Esophagus (tissue), 2 donors: ENCODE measurements around the gene NME5. TPM values are rescaled to one million over a fixed set of nuclear protein-coding genes. Genes with fewer than 3 reads are reported as not detected.

Experiments
- H3K27ac ChIP-seq, 2 donors: one replicate each; pipeline ENCODE4 v1.5.1; 2013; ENCODE audit warnings: low read depth in 2 of 2, mild to moderate bottlenecking in 2 of 2, inconsistent platforms in 1 of 2, low read length in 1 of 2, moderate library complexity in 1 of 2
- H3K27me3 ChIP-seq, 2 donors: one replicate each; pipeline ENCODE4 v1.6.1; 2013; ENCODE audit warnings: low read length in 2 of 2, control low read depth in 1 of 2, mild to moderate bottlenecking in 1 of 2; ENCODE audit not compliant: insufficient read depth in 2 of 2, control insufficient read depth in 1 of 2
- H3K36me3 ChIP-seq, 2 donors: one replicate each; pipeline ENCODE4 v1.6.1; 2013; ENCODE audit warnings: low read length in 1 of 2; ENCODE audit not compliant: control insufficient read depth in 2 of 2, insufficient read depth in 2 of 2
- H3K4me1 ChIP-seq, 2 donors: one replicate each; pipeline ENCODE4 v1.6.1; 2013; ENCODE audit warnings: low read length in 1 of 2; ENCODE audit not compliant: control insufficient read depth in 2 of 2, insufficient read depth in 2 of 2
- H3K4me3 ChIP-seq, 2 donors: one replicate each; pipeline ENCODE4 v1.5.1; 2013; ENCODE audit warnings: low read length in 2 of 2, mild to moderate bottlenecking in 2 of 2, low read depth in 1 of 2, moderate library complexity in 1 of 2
- H3K9me3 ChIP-seq, 2 donors: one replicate each; pipeline ENCODE4 v1.6.1; 2013; ENCODE audit warnings: mild to moderate bottlenecking in 2 of 2, low read depth in 1 of 2, low read length in 1 of 2, moderate library complexity in 1 of 2; ENCODE audit not compliant: control insufficient read depth in 2 of 2, insufficient read depth in 1 of 2
- WGBS, 2 donors: extraction: QIAGEN DNeasy Blood & Tissue Kit; methylation state at CpG; one replicate each; pipeline ENCODE4 v1.1.7; 2013; 5-methylcytosine and 5-hydroxymethylcytosine counted together
- polyA plus RNA-seq, 2 donors: library from polyadenylated mRNA; stranded (reverse); fragments of 200-250 nt; gene quantifications; one replicate each; pipeline ENCODE4 v1.2.3, GENCODE V29; 2013
- donor health status: healthy with polysubstance abuse.
- donor health status: Bipolar disorder and iron deficiency.

Gene NME5
- polyA plus RNA-seq, 2 donors: 0.39 to 0.90 TPM

GRCh38 chr5:138110266-138110963 lies 28.8 kb downstream of the NME5 start:
- WGBS, 2 donors: 51 to 62% methylated on average over 4 of the region's 4 CpGs
- no peak overlapping the region for H3K4me3 ChIP-seq
- H3K27me3 ChIP-seq: no peaks in the 10 kb centered on the region
- no peak overlapping the region for H3K27ac ChIP-seq
- H3K4me1 ChIP-seq: no peaks in the 10 kb centered on the region
- H3K9me3 ChIP-seq: no peaks in the 10 kb centered on the region
- no peaks in the 10 kb centered on the region for H3K36me3 ChIP-seq

- no peaks in the 10 kb centered on the region for H3K36me3 ChIP-seq
- H3K4me1 ChIP-seq: no peaks in the 10 kb centered on the region
- H3K27ac ChIP-seq: no peak overlapping the region
- no peaks in the 10 kb centered on the region for H3K27me3 ChIP-seq
- 84 to 89% methylated on average over 1 of the region's 1 CpG for WGBS, 2 donors
- H3K4me3 ChIP-seq: no peak overlapping the region
- no peaks in the 10 kb centered on the region for H3K9me3 ChIP-seq
These were observed 29.6 kb downstream of the NME5 start for GRCh38 chr5:138109463-138110265.

- WGBS, 2 donors: 44 to 49% methylated on average over 1 of the region's 1 CpG
- H3K4me1 ChIP-seq: no peaks in the 10 kb centered on the region
- H3K27me3 ChIP-seq: no peaks in the 10 kb centered on the region
- H3K4me3 ChIP-seq: no peak overlapping the region
- H3K36me3 ChIP-seq: no peaks in the 10 kb centered on the region
- H3K9me3 ChIP-seq: no peaks in the 10 kb centered on the region
- H3K27ac ChIP-seq: no peak overlapping the region
These were observed 32.0 kb downstream of the NME5 start for GRCh38 chr5:138107213-138107612.

GRCh38 chr5:138105709-138106108 lies 33.5 kb downstream of the NME5 start:
- no peak overlapping the region for H3K4me3 ChIP-seq
- no peaks in the 10 kb centered on the region for H3K36me3 ChIP-seq
- H3K27me3 ChIP-seq: no peaks in the 10 kb centered on the region
- WGBS, 2 donors: 91% methylated on average over 6 of the region's 6 CpGs
- no peak overlapping the region for H3K27ac ChIP-seq
- H3K4me1 ChIP-seq: no peaks in the 10 kb centered on the region
- no peaks in the 10 kb centered on the region for H3K9me3 ChIP-seq

- Histone ChIP-seq H3K27me3 (no peaks in the 10 kb centered on the region), H3K4me3 (no peak overlapping the region), H3K36me3 (no peaks in the 10 kb centered on the region), H3K9me3 (no peaks in the 10 kb centered on the region), H3K27ac (no peak overlapping the region), H3K4me1 (no peaks in the 10 kb centered on the region)
- WGBS, 2 donors: 22 to 31% methylated on average over 3 of the region's 3 CpGs
These were observed 36.0 kb downstream of the NME5 start for GRCh38 chr5:138103319-138103637.

GRCh38 chr5:138102454-138103318 lies 36.5 kb downstream of the NME5 start:
- Histone ChIP-seq H3K9me3 (no peaks in the 10 kb centered on the region), H3K27me3 (no peaks in the 10 kb centered on the region), H3K4me1 (no peaks in the 10 kb centered on the region), H3K27ac (no peak overlapping the region), H3K4me3 (no peak overlapping the region), H3K36me3 (no peaks in the 10 kb centered on the region)
- WGBS, 2 donors: 58 to 65% methylated on average over 7 of the region's 7 CpGs

GRCh38 chr5:138096997-138097828 lies 42.0 kb downstream of the NME5 start:
- Histone ChIP-seq H3K4me3 (no peak overlapping the region), H3K36me3 (no peaks in the 10 kb centered on the region), H3K27me3 (no peaks in the 10 kb centered on the region), H3K9me3 (no peaks in the 10 kb centered on the region), H3K4me1 (no peaks in the 10 kb centered on the region), H3K27ac (no peak overlapping the region)
- WGBS, 2 donors: 89 to 91% methylated on average over 11 of the region's 11 CpGs

GRCh38 chr5:138096363-138096762 lies 42.9 kb downstream of the NME5 start:
- H3K27me3 ChIP-seq: no peaks in the 10 kb centered on the region
- WGBS, 2 donors: 82 to 89% methylated on average over 2 of the region's 2 CpGs
- H3K36me3 ChIP-seq: no peaks in the 10 kb centered on the region
- no peaks in the 10 kb centered on the region for H3K4me1 ChIP-seq
- H3K9me3 ChIP-seq: no peaks in the 10 kb centered on the region
- H3K27ac ChIP-seq: no peak overlapping the region
- no peak overlapping the region for H3K4me3 ChIP-seq
